GM21515 (cell line): ENCODE data around the gene CCL27.

ENCODE experiments used
- ATAC-seq: cut with Tn5 transposase; IDR thresholded peaks from one replicate; pipeline ENCODE4 v1.9.1; 2021; ENCODE audit not compliant: unreplicated experiment

Gene CCL27

GRCh38 chr9:34684816-34685215 lies 22.4 kb upstream of the CCL27 start:
- ATAC-seq: no peak

GRCh38 chr9:34684145-34684544 lies 21.7 kb upstream of the CCL27 start:
- ATAC-seq: no peak

GRCh38 chr9:34675869-34676268 lies 13.4 kb upstream of the CCL27 start:
- no peak for ATAC-seq

DNA sequence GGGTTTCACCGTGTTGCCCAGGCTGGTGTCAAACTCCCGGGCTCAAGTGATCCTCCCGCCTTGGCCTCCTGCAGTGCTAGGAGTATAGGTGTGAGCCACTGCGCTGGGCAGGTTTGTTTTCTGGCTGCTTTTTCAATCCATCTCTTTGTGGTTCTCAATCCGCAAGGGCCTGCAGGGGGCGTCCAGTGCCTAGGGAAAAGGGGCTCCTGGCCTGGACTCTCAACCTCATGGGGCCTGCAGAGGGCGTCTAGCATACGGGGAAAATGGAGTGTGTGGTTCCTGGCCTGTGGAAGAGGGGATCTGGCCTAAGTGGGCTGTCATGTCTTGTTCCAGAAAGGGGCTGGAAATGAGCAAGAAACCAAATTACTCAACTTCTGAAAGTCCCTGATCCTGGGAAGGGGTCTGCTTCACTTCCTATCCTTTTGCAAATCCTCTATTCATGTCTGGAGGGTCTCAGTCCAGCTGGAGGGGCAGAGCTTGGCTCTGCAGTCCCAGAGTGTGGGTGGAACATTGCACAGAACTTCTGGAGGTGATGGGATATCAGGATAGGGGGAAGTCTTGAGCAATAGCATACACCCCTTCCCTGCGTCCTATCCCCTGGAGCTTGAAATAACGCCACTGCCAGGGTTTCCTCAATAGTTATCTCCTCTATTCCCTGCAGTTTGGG lies 12.7 kb upstream of the CCL27 start:
- no peak for ATAC-seq

- ATAC-seq: no peak
Measured at GRCh38 chr9:34674440-34674839, 12.0 kb upstream of the CCL27 start.

DNA sequence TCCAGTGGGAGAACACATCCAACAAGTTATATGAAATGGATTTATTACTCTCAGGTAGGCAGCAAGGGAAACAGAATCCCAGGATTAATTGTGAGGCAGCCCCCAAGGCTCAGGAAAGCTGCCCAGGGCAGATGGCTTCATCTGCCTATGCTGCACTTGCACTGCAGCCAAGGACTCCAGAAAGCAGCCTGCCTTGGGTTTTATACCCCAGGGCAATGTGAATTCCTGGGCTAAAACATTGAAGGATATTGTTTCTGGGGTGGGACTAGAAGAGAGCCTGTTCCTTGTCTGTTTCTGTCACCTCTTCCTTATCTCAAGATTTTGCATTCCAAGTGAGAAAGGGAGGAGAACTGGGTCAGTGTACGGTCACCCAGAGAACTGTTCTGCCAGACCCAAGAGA lies 8.8 kb upstream of the CCL27 start:
- no peak for ATAC-seq

DNA sequence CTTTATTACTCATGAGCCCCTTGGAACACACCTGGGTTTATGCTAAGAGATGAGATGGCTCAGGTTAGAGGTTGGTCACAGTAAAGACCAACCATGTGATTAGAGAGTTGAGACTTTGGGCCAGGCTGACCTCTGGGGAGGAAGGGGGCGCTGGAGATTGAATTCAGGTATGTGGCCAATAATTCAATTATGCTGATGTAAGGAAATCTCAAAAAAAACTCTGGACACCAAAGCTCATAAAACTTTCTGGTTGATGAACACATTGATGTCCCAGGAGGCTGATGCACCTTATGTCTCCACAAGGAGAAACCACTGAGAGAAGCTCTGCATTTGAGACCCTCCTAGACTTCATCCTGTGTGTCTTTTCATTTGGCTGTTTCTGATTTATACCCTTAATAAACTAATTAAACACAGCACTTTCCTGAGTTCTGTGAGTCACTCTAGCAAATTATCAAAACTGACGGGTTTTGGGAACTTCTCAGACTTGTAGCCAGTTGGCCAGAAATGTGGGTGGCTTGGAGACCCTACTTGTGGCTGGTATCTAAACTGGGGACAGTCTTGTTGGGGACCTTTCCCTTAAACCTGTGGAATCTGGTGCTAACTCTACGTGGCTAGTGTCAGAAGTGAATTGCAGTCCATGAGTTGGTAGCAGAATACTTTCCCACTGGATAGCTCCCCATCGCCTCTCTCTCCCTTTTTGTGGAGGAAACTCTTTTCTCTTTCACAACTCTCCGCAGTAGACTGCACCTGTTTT lies 7.5 kb upstream of the CCL27 start:
- ATAC-seq: no peak

DNA sequence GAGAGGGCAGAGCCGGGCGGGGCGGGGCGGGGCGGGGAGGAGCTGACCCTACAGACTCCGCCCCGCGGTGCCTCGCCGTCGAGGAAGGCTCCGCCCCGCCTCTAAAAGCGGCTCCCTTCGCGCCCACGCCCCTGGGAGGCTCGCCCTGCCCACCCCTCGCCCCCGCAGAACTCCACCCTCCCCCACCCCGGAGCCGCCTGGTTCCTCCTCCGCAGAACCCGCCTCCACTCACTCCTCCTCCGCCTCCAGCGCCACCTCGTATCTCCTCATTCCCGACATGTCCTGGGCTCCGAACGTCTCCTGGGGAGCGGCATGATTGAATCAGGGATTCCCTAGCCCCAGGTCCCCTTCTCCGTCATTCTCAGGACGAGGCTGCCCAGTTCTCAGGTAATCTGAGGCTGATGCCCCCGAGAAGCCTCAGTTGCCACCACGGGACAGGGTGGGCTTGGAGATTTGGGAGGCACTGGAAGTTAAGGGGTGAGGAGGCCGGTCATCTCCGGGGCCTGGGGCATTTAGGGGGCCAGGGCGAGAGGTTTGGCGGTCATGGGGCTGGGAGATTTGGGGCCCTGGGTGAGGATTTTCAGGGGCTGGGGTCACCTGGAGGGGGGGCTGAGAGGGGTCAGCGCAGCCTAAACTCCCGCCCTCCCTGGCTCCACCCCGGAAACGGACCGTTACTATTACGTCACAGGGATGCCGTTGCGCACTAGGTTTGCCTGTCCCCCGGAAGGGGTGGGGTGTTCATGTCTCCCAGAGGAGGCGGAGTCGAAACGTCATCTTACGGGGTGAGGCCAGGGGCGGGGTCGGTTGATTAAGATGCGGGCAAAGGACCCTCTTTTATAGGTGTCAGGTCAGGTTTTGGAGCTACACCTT lies 3.2 kb upstream of the CCL27 start:
- ATAC-seq: peak; percentile 59

DNA sequence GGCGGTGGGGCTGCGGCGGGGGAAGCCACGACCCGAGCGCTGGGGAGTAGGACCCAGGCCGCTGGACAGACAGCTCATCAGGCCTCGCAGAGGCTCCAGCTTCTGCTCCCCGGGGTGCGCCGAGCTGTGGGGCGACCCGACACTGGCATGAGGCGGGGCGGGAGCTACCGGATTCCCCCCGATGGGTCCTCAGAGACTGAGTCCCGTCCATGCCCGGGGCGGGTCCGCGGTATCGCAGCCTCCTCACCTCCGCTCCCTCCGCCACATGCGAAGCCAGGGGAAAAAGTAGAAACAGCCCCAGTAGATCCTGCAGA lies 2.6 kb upstream of the CCL27 start:
- ATAC-seq: peak; percentile 20

- peak; percentile 52 for ATAC-seq
Measured at GRCh38 chr9:34664281-34665066, 2.0 kb upstream of the CCL27 start.

DNA sequence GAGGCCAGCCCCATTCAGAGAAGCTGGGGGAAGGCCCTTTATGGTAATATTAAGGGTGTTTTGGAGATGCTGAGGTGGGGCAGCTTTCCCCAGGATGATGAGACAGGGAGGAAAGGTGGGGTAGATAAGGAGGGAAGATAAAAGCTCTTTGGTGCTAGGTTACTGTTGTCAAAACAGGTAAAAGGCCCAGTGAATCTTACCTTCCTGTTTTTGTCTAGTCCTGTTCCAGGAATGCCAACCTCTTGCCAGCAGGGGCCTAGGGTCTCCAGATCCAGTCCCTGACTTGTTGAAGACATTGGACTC lies 797 bp upstream of the CCL27 start:
- no peak for ATAC-seq

DNA sequence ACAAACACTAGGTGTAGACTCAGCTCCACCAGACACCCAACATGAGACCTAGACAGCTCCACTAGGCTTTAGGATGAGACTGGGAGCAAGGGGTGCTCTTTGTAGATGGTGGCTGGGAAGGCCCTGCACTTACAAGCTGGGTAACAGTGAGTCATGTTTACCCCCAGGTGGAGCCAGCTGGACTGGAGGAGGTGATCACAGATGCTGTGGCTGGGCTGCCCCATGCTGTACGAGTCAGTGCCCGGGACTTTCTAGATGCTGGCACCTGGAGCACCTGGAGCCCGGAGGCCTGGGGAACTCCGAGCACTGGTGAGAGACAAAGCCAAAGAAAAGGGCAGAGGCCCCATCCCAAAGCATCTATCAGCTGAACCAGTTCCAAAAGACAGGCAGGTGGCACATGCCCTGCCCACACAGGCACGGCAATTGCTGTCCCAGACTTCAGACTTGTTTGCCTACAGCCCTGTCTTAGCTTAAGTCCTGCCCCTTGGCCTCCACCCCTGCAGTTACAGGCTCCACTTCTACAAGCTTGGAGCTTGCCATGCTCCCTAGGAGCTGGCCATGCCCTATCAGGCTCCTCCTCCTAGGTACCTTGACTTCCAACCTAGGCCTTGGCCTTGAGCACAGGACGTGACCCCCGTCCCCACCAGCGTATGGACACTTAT lies 2.7 kb downstream of the CCL27 start:
- ATAC-seq: no peak

DNA sequence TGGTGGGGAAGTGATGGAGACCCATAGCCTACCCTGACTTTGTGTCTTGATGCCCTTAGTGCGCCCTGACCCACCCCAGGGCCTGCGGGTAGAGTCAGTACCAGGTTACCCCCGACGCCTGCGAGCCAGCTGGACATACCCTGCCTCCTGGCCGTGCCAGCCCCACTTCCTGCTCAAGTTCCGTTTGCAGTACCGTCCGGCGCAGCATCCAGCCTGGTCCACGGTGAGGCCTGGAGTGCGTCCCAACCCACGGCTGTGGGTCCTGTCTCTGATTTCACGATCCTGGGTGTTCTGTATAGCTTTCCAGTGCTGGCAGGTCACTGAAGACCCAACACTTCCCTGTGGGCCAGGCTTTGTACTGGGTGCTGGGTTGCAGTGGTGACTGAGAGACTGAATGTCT lies 4.0 kb downstream of the CCL27 start:
- no peak for ATAC-seq

GRCh38 chr9:34656992-34657391 lies 5.5 kb downstream of the CCL27 start:
- ATAC-seq: no peak

GRCh38 chr9:34655394-34655793 lies 7.1 kb downstream of the CCL27 start:
- no peak for ATAC-seq

GRCh38 chr9:34654323-34655051 lies 8.0 kb downstream of the CCL27 start:
- ATAC-seq: no peak

DNA sequence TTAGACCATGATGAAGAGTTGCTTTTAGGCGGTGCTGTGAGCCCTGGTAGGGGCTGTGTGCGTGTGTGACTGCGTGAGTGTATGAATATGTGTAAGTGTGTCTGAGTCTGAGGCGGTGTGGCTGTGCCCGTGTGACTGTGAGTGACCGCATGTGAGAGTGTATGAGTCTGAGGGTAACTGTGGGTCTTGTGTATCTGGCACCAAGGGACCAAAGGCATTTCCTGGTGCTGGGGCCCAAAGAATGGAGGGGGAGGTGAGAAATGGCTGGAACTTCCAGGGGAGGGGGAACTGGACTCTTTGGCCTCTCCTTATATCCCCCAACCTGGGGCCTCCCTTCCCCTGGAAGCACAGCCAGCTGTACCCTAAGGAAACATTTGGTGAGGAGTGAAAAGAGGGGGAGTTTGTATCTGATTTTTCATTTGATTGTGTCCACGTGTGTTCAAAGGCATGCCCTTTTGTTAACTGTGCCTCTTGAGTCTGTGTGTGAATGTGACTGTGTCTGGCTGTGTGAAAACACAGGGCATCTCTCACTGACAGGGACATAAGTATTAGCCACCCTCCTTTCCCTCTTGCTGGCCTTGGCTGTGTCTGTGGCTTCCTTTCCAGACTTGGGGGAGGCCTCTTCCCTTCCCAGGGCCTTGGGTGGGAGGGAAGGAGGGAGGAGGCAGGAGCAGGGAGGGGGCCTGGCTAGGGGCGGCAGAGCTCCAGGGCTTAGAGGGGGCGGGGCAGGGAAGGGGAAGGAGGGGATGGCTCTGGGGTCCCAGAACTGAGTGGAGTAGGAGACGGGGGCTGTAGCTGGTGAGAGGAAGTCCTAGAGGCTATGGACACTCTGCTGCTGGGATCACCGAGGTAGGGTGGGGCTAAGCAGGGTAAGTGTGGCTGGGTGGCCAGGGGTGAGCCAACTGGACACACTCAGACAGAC lies 9.0 kb downstream of the CCL27 start:
- no peak for ATAC-seq

DNA sequence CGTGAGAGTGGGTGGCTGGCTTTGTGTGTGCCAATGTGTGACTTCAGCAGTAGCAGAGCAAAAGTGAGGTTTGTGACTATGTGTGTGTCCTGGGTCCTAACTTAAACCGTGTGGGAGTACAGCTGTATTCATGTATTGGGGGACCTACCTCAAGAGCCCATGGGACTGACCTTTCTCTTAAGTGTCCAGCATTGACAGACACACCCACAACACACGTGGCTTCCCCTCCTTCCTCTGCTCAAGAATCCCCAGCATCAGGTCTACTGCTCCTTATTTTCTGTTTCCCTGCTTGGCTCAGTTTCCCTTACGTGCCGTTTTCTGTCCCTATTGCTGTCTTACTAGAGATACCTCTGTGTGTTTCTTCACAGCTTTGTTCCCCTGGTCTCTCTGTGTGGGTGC lies 9.9 kb downstream of the CCL27 start:
- no peak for ATAC-seq
